SU-DHL-6 (cell line): ENCODE data around the gene SEC16A.

Experiments
- H2AFZ ChIP-seq: fragments of 200-600 bp; sonication (generic); 2 replicates; pipeline ENCODE4 v1.6.1; 2014; ENCODE audit warnings: low read depth, mild to moderate bottlenecking, moderate library complexity, mixed read lengths, antibody characterized with exemption, low read length; ENCODE audit not compliant: severe bottlenecking
- H3F3A ChIP-seq: fragments of 200-600 bp; shearing (Covaris generic); 2 replicates; pipeline ENCODE4 v1.6.0; 2016; ENCODE audit warnings: antibody characterized with exemption, mild to moderate bottlenecking; ENCODE audit not compliant: insufficient read depth
- H3K27ac ChIP-seq: fragments of 200-600 bp; sonication (generic); 2 replicates; pipeline ENCODE4 v1.5.1; 2016; ENCODE audit warnings: low read depth, mild to moderate bottlenecking, low read length, moderate library complexity, mixed read lengths
- H3K27me3 ChIP-seq: fragments of 200-600 bp; sonication (generic), shearing (Covaris generic); 2 replicates; pipeline ENCODE4 v1.6.0; 2014; ENCODE audit warnings: mild to moderate bottlenecking, low read length
- H3K36me3 ChIP-seq: fragments of 200-600 bp; sonication (generic); 2 replicates; pipeline ENCODE4 v1.6.1; 2014; ENCODE audit warnings: mild to moderate bottlenecking, low read length, mixed read lengths
- H3K4me2 ChIP-seq: fragments of 300-600, 200-600 bp; shearing (Covaris generic), sonication (generic); 2 replicates; pipeline ENCODE4 v1.6.0; 2014; ENCODE audit warnings: low read length, low read depth, mild to moderate bottlenecking; ENCODE audit not compliant: poor library complexity, severe bottlenecking
- H3K4me3 ChIP-seq: fragments of 200-600 bp; sonication (generic); 2 replicates; pipeline ENCODE4 v1.5.1; 2014; ENCODE audit warnings: antibody characterized with exemption, low read length, mild to moderate bottlenecking, mixed read lengths; ENCODE audit not compliant: insufficient read depth, poor library complexity, severe bottlenecking
- H3K79me2 ChIP-seq: fragments of 200-600 bp; sonication (generic); 2 replicates; pipeline ENCODE4 v1.6.1; 2014; ENCODE audit warnings: mild to moderate bottlenecking, low read length, moderate library complexity; ENCODE audit not compliant: insufficient read depth
- H3K9ac ChIP-seq: fragments of 200-600 bp; sonication (generic); 2 replicates; pipeline ENCODE4 v1.7.0; 2014; ENCODE audit warnings: mild to moderate bottlenecking, low read length
- H3K9me2 ChIP-seq: fragments of 200-600 bp; sonication (generic); replicated peaks from 2 replicates; pipeline ENCODE4 v1.6.1; 2014; ENCODE audit warnings: low read length; ENCODE audit not compliant: insufficient read depth
- H3K9me3 ChIP-seq: fragments of 200-600 bp; sonication (generic); 2 replicates; pipeline ENCODE4 v1.6.1; 2014; ENCODE audit warnings: low read length, mixed read lengths; ENCODE audit not compliant: insufficient read depth
- H4K20me1 ChIP-seq: fragments of 200-600 bp; sonication (generic); 2 replicates; pipeline ENCODE4 v1.6.1; 2014; ENCODE audit warnings: low read depth, mild to moderate bottlenecking, antibody characterized with exemption, low read length, moderate library complexity, mixed read lengths
- CTCF ChIP-seq: fragments of 200-600 bp; sonication (generic); IDR thresholded peaks from one replicate; pipeline ENCODE4 v1.5.1; 2017; ENCODE audit warnings: antibody characterized with exemption, mild to moderate bottlenecking, low read length, moderate library complexity; ENCODE audit not compliant: insufficient read depth, poor library complexity, severe bottlenecking
- EZH2phosphoT487 ChIP-seq: fragments of 200-600 bp; sonication (generic), shearing (Covaris generic); conservative IDR thresholded peaks from 2 replicates; pipeline ENCODE4 v1.6.1; 2018; ENCODE audit warnings: mild to moderate bottlenecking, antibody characterized with exemption, low read length, moderate library complexity, mixed read lengths

The SEC16A gene

GRCh38 chr9:136507221-136507991 lies 24.6 kb upstream of the SEC16A start:
- Histone ChIP-seq H3K9ac (no peak overlapping the region), H3F3A (no peaks in the 10 kb centered on the region), H3K27ac (no peak overlapping the region), H4K20me1 (no peaks in the 10 kb centered on the region), H3K79me2 (no peaks in the 10 kb centered on the region), H3K4me2 (no peak overlapping the region), H2AFZ (no peak overlapping the region), H3K27me3 (no peaks in the 10 kb centered on the region), H3K4me3 (no peak overlapping the region), H3K9me2 (no peaks in the 10 kb centered on the region), H3K36me3 (no peaks in the 10 kb centered on the region), H3K9me3 (no peaks in the 10 kb centered on the region)
- TF ChIP-seq CTCF (no peak), EZH2phosphoT487 (no peak)

GRCh38 chr9:136506425-136506824 lies 23.6 kb upstream of the SEC16A start:
- Histone ChIP-seq H4K20me1 (no peaks in the 10 kb centered on the region), H3K27ac (no peak overlapping the region), H2AFZ (no peak overlapping the region), H3K9ac (no peak overlapping the region), H3K4me2 (no peak overlapping the region), H3K9me2 (no peaks in the 10 kb centered on the region), H3K9me3 (no peaks in the 10 kb centered on the region), H3K4me3 (no peak overlapping the region), H3K79me2 (no peaks in the 10 kb centered on the region), H3K27me3 (no peaks in the 10 kb centered on the region), H3F3A (no peaks in the 10 kb centered on the region), H3K36me3 (no peaks in the 10 kb centered on the region)
- TF ChIP-seq EZH2phosphoT487: no peak

GRCh38 chr9:136505406-136506403 lies 22.9 kb upstream of the SEC16A start:
- Histone ChIP-seq H3K9me3 (no peaks in the 10 kb centered on the region), H3F3A (no peaks in the 10 kb centered on the region), H3K9ac (no peak overlapping the region), H3K27me3 (no peaks in the 10 kb centered on the region), H3K4me3 (no peak overlapping the region), H3K9me2 (no peaks in the 10 kb centered on the region), H3K4me2 (no peak overlapping the region), H2AFZ (no peak overlapping the region), H3K79me2 (no peaks in the 10 kb centered on the region), H3K36me3 (no peaks in the 10 kb centered on the region), H3K27ac (no peak overlapping the region), H4K20me1 (no peaks in the 10 kb centered on the region)
- TF ChIP-seq CTCF (no peak), EZH2phosphoT487 (no peak)
